Naive thymus-derived CD4-positive, alpha-beta T cell (primary cell): ENCODE results near the gene GBGT1. TPM values are rescaled to one million over a fixed set of nuclear protein-coding genes. Genes with fewer than 3 reads are reported as not detected.
A peak's percentile ranks its signal among the peaks of the same experiment; 100 is the strongest.

Source experiments
- ATAC-seq: fragments of 150-1000 bp; cut with Tn5 transposase; 2 replicates; pipeline ENCODE4 v1.10.0; 2021; ENCODE audit warnings: mild to moderate bottlenecking, moderate library complexity
- CTCF ChIA-PET: fragments of 350-600 bp; sonication (Branson Sonifier 250); formaldehyde crosslinking; loops from one replicate; lab custom pipeline; 2021; ENCODE audit warnings: antibody characterized with exemption; lab: Charles Lee
- POLR2A ChIA-PET: fragments of 350-600 bp; sonication (Branson Sonifier 250); formaldehyde crosslinking; loops from one replicate; lab custom pipeline; 2021; ENCODE audit warnings: antibody characterized with exemption, inconsistent platforms; lab: Charles Lee
- DNase-seq, 9 donors: peaks; one replicate each; pipeline versions ENCODE4 v3.0.0 to v3.0.0-alpha.2; 2020 to 2022; ENCODE audit warnings: mixed read lengths in 1 of 9
- H3K27ac ChIP-seq: one replicate; pipeline ENCODE4 v1.7.0; 2013; ENCODE audit warnings: mild to moderate bottlenecking, low read depth, low read length, moderate library complexity
- H3K27me3 ChIP-seq, 2 donors: one replicate each; pipeline ENCODE4 v1.7.0; 2013; ENCODE audit warnings: low read length in 2 of 2, mild to moderate bottlenecking in 2 of 2, moderate library complexity in 2 of 2; ENCODE audit not compliant: control insufficient read depth in 2 of 2, insufficient read depth in 2 of 2
- H3K36me3 ChIP-seq, 3 experiments: 1 replicate in 2 of 3; 2 replicates in 1 of 3; pipeline ENCODE4 v1.7.0; 2013; ENCODE audit warnings: low read length in 3 of 3, mild to moderate bottlenecking in 3 of 3, moderate library complexity in 1 of 3; ENCODE audit not compliant: insufficient read depth in 3 of 3, control insufficient read depth in 2 of 3
- H3K4me1 ChIP-seq, 2 donors: one replicate each; pipeline ENCODE4 v1.7.0; 2013; ENCODE audit warnings: low read length in 2 of 2, mild to moderate bottlenecking in 2 of 2, moderate library complexity in 1 of 2; ENCODE audit not compliant: control insufficient read depth in 2 of 2, insufficient read depth in 2 of 2
- H3K4me3 ChIP-seq: 2 replicates; pipeline ENCODE4 v1.7.0; 2013; ENCODE audit warnings: mild to moderate bottlenecking, low read length
- H3K9me3 ChIP-seq, 3 experiments: 1 replicate in 2 of 3; 2 replicates in 1 of 3; pipeline ENCODE4 v1.7.0; 2013; ENCODE audit warnings: low read length in 3 of 3; ENCODE audit not compliant: control insufficient read depth in 2 of 3
- H3K27ac Mint-ChIP-seq, 9 donors: one replicate each; pipeline ENCODE4 v1.8.0; 2020 to 2022; ENCODE audit warnings: mixed read lengths in 9 of 9, mild to moderate bottlenecking in 8 of 9, moderate library complexity in 5 of 9, inconsistent platforms in 2 of 9
- H3K27me3 Mint-ChIP-seq, 5 donors: one replicate each; pipeline ENCODE4 v1.8.0; 2021 to 2022; ENCODE audit warnings: mixed read lengths in 5 of 5, mild to moderate bottlenecking in 1 of 5
- H3K36me3 Mint-ChIP-seq, 5 donors: one replicate each; pipeline ENCODE4 v1.8.0; 2020 to 2022; ENCODE audit warnings: mixed read lengths in 5 of 5, mild to moderate bottlenecking in 3 of 5, inconsistent platforms in 1 of 5
- H3K4me1 Mint-ChIP-seq, 7 donors: one replicate each; pipeline ENCODE4 v1.8.0; 2020 to 2022; ENCODE audit warnings: mixed read lengths in 7 of 7, mild to moderate bottlenecking in 3 of 7, inconsistent platforms in 1 of 7
- H3K4me3 Mint-ChIP-seq, 10 donors: one replicate each; pipeline ENCODE4 v1.8.0; 2020 to 2022; ENCODE audit warnings: mild to moderate bottlenecking in 10 of 10, mixed read lengths in 10 of 10, moderate library complexity in 6 of 10, inconsistent platforms in 2 of 10
- H3K9me3 Mint-ChIP-seq, 11 donors: one replicate each; pipeline ENCODE4 v1.8.0; 2020 to 2022; ENCODE audit warnings: mixed read lengths in 11 of 11, mild to moderate bottlenecking in 4 of 11, inconsistent platforms in 1 of 11, moderate library complexity in 1 of 11
- intact Hi-C, 2 donors: fragments of 100-400 bp; cut with micrococcal nuclease; formaldehyde crosslinking; loops; one replicate each; pipeline ENCODE4 v1.15.1; 2023
- polyA plus RNA-seq, 2 donors: library from polyadenylated mRNA; unstranded; fragments of 300-500 nt; fragmentation: Illumina TruSeq; gene quantifications; one replicate each; pipeline ENCODE4 v1.2.3, GENCODE V29; 2021
- total RNA-seq, 6 experiments: library from RNA in 5 of 6; stranded (reverse) in 5 of 6; gene quantifications; 1 replicate in 5 of 6; 2 replicates in 1 of 6; pipeline ENCODE4 v1.2.3 and lab custom pipeline; 2021 to 2026

The GBGT1 gene
- total and polyA plus RNA-seq, 7 experiments from 2014 or later, result 0.14 to 14.8 (median 4.8) TPM; not detected in 1

DNA sequence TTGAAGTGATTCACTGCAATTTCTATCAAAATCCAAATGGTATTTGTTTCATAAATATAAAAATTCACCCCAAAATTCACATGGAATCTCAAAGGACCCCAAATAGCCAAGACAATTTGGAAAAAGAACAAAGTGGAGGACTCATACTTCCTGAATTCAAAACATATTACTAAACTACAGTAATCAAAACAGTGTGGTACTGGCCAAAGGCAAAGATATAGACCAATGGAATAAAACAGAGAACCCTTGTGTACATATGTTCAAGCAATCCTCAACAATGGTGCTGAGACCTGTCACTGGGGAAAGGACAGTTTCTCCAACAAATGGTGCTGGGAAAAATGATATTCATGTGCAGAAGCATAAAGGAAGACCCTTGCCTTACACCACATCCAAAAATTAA is 31.3 kb upstream of the GBGT1 start:
- Mint-ChIP-seq H3K27ac (no peak overlapping the region), H3K4me3 (no peak overlapping the region), H3K4me1 (peaks cover 0 to 9% (median 6%) of the 10 kb centered on the region in 7 donors), H3K9me3 (peaks cover 0 to 2% (median 0%) of the 10 kb centered on the region in 11 donors), H3K27me3 (peaks cover 10 to 22% (median 21%) of the 10 kb centered on the region in 5 donors), H3K36me3 (no peaks in the 10 kb centered on the region)
- ChIA-PET CTCF (no interaction called here), POLR2A (no interaction called here)
- no peaks in the 10 kb centered on the region for H3K9me3 ChIP-seq
- no peak overlapping the region for H3K27ac ChIP-seq
- no peaks in the 10 kb centered on the region for H3K4me1 ChIP-seq
- DNase-seq (no peak), ATAC-seq (no peak)
- no peaks in the 10 kb centered on the region for H3K27me3 ChIP-seq
- intact Hi-C loops, result no loop called here
- no peak overlapping the region for H3K4me3 ChIP-seq
- H3K36me3 ChIP-seq, result no peaks in the 10 kb centered on the region

DNA sequence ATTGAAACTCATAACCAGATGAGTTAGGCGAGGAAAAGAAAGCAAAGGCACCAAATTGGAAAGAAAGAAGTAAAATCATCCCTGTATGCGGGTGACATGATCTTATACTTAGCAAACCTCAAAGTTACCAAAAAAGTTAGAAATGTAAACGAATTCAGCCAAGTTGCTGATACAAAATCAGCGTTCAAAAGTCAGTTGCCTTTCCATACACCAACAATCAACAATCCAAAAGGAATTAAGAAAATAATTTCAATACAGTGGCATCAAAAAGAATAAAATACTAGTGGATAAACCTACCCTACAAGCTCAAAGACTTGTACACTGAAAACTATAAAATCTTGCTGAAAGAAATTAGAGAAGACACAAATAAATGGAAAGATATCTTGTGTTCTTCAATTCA is 30.9 kb upstream of the GBGT1 start:
- Histone ChIP-seq H3K4me3 (no peak overlapping the region), H3K27ac (no peak overlapping the region), H3K4me1 (no peaks in the 10 kb centered on the region), H3K36me3 (no peaks in the 10 kb centered on the region), H3K27me3 (no peaks in the 10 kb centered on the region), H3K9me3 (no peaks in the 10 kb centered on the region)
- DNase-seq (no peak), ATAC-seq (no peak)
- H3K27ac Mint-ChIP-seq, result no peak overlapping the region
- H3K36me3 Mint-ChIP-seq, result no peaks in the 10 kb centered on the region
- no peak overlapping the region for H3K4me3 Mint-ChIP-seq
- intact Hi-C loops, result no loop called here
- H3K9me3 Mint-ChIP-seq, result peaks cover 0 to 2% (median 0%) of the 10 kb centered on the region in 11 donors
- H3K27me3 Mint-ChIP-seq, result peaks cover 9 to 22% (median 20%) of the 10 kb centered on the region in 5 donors
- POLR2A ChIA-PET, result no interaction called here
- peaks cover 0 to 5% (median 4%) of the 10 kb centered on the region in 7 donors for H3K4me1 Mint-ChIP-seq
- CTCF ChIA-PET, result no interaction called here

DNA sequence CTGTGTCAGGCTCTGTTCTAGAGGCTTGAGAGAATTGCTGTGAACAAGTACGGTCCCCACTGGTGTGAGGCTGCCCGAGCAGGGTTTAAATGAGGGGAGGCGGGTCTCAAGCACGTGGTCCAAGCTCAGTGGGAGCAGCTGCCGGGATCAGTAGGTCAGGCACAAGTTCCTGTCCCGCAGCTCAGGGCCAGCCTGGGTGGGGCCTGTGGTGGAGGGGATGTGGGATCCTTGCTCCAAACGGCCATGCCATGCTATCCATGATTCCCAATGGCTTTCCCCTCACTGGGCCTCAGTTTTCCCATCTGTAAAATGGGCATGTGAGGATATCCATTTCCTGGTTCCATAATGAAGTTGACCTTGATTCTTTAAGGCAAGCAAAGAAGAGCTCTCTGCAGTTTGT is 28.3 kb upstream of the GBGT1 start:
- H3K36me3 Mint-ChIP-seq, result no peaks in the 10 kb centered on the region
- ChIA-PET CTCF (interaction anchor here (0.6 kb wide), 1 partner anchor 448 kb away, joined by 3 read pairs; no protein-coding TSS in a partner anchor), POLR2A (no interaction called here)
- H3K4me3 Mint-ChIP-seq, result no peak overlapping the region
- ATAC-seq (no peak), DNase-seq (no peak)
- peaks cover 9 to 32% (median 21%) of the 10 kb centered on the region in 5 donors for H3K27me3 Mint-ChIP-seq
- Histone ChIP-seq H3K4me1 (no peaks in the 10 kb centered on the region), H3K36me3 (no peaks in the 10 kb centered on the region), H3K4me3 (no peak overlapping the region), H3K27me3 (no peaks in the 10 kb centered on the region), H3K27ac (no peak overlapping the region), H3K9me3 (no peaks in the 10 kb centered on the region)
- H3K4me1 Mint-ChIP-seq, result no peaks in the 10 kb centered on the region
- H3K27ac Mint-ChIP-seq, result no peak overlapping the region
- peaks cover 0 to 2% (median 0%) of the 10 kb centered on the region in 11 donors for H3K9me3 Mint-ChIP-seq
- intact Hi-C loops, result no loop called here

DNA sequence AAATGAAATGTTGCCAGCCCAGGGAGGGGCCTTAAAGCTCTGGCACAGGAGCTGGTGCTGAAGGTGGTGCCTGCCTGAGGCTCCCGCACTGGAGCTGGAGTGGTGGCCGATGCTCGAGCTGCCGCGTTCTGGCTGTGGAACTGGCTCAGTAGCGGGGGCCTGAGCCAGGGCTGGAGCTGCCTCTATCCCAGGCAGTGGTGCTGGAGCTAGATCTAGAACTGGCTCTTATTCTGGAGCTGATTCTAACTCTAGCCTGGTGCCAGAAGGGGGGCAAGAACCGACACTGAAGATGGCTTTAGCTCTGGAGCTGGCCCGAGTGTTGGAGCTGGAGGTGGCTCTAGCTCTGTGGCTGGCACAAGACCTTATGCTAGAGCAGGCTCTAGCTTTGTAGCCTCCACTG is 26.1 kb upstream of the GBGT1 start:
- Mint-ChIP-seq H3K4me3 (no peak overlapping the region), H3K27me3 (peaks cover 6 to 40% (median 18%) of the 10 kb centered on the region in 5 donors), H3K9me3 (peaks cover 0 to 2% (median 0%) of the 10 kb centered on the region in 11 donors), H3K36me3 (no peaks in the 10 kb centered on the region), H3K4me1 (peaks cover 8 to 11% (median 9%) of the 10 kb centered on the region in 7 donors), H3K27ac (no peak overlapping the region)
- no peaks in the 10 kb centered on the region for H3K27me3 ChIP-seq
- H3K9me3 ChIP-seq, result no peaks in the 10 kb centered on the region
- no peak overlapping the region for H3K27ac ChIP-seq
- intact Hi-C loops, result loop anchor here (5.0 to 10.0 kb wide), 5 partner anchors 82 to 535 kb away; partner anchors contain the start of genes STKLD1 (in 1 of the 2), SURF1 (in 1 of the 2), SURF2 (in 1 of the 2) and SURF4 (in 1 of the 2)
- ChIA-PET CTCF (interaction anchor here (0.6 kb wide), 1 partner anchor 166 kb away, joined by 3 read pairs; the partner anchor contains the start of gene SURF1), POLR2A (interaction anchor here (0.6 kb wide), 1 partner anchor 141 kb away, joined by 3 read pairs; no protein-coding TSS in a partner anchor)
- no peak overlapping the region for H3K4me3 ChIP-seq
- H3K4me1 ChIP-seq, result peaks cover 0 to 5% of the 10 kb centered on the region in 2 donors
- no peaks in the 10 kb centered on the region for H3K36me3 ChIP-seq
- DNase-seq (no peak), ATAC-seq (no peak)

DNA sequence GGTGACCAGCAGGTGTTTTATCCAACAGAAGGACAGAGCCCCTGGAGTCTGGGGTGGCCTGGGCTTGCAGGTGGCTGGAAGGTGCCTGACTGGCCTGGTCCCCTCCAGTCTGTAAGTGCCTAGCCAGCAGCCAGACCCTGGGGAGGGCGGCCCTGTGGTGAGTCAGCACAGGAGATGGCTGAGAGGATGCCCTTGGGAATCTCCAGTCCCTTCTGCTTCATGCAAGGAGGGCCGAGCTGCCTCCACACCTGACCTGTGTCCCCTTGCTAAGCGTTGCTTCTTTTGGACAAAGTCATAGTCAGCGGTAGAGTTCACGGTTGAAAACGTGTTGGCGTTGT is 25.1 kb upstream of the GBGT1 start:
- Mint-ChIP-seq H3K36me3 (no peaks in the 10 kb centered on the region), H3K9me3 (peaks cover 0 to 2% (median 0%) of the 10 kb centered on the region in 11 donors), H3K4me3 (no peak overlapping the region), H3K4me1 (peaks cover 8 to 13% (median 12%) of the 10 kb centered on the region in 7 donors), H3K27me3 (peaks cover 7 to 40% (median 11%) of the 10 kb centered on the region in 5 donors), H3K27ac (peak overlapping the region in 1 of 9 donors; percentile 71)
- Histone ChIP-seq H3K4me3 (no peak overlapping the region), H3K36me3 (no peaks in the 10 kb centered on the region), H3K4me1 (peaks cover 0 to 5% of the 10 kb centered on the region in 2 donors), H3K27me3 (no peaks in the 10 kb centered on the region), H3K27ac (no peak overlapping the region), H3K9me3 (no peaks in the 10 kb centered on the region)
- ChIA-PET CTCF (interaction anchor here (0.6 to 3.7 kb wide), 3 partner anchors 12 to 297 kb away, joined by 3 to 33 read pairs (median 21); no protein-coding TSS in a partner anchor), POLR2A (no interaction called here)
- no peak for ATAC-seq
- no peak for DNase-seq
- intact Hi-C loops, result loop anchor here (5.0 to 10.0 kb wide), 5 partner anchors 83 to 536 kb away; partner anchors contain the start of genes STKLD1 (in 1 of the 2), SURF1 (in 1 of the 2), SURF2 (in 1 of the 2) and SURF4 (in 1 of the 2)

DNA sequence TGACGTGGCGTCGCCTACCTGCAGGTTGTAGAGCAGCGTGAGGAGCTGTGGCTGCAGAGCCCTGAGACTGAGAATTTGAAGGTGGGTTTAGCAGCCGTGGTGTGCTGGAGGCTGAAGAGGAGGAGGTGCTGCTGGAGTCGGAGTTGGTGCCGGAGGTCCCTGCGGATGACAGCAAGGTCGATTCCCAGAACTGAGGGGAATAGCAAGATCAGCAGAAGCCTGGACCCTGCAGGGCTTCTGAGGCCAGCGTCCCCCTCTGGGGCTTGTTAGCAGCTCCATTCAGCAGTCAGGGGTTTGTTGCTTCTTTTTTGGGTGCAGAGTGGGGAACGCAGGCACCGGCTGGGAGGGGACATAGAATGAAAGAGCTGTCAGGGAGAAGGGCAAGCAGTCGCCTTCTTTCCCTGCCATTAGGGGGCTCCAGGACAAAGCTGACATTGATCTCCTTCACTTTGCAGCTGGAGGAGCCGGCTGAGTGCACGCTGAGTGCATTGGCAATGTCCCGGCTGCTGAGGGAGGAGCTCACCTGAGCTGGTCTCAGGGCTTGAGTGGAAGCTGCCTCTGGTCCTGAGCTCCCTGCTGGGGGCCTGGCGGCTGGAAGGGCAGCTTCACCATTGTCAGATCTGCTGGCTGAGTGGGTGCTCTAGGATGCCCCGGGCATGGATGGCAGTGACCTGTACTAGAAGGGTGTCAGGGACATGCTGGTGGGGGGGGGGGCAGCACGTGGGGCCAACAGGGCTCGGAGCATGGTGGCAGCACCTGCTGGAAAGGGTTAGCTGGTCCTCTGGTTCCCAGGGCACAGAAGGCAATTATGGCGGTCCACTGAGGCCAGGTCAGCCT is 24.5 kb upstream of the GBGT1 start:
- Histone ChIP-seq H3K27me3 (no peaks in the 10 kb centered on the region), H3K4me3 (no peak overlapping the region), H3K27ac (no peak overlapping the region), H3K36me3 (no peaks in the 10 kb centered on the region), H3K9me3 (no peaks in the 10 kb centered on the region), H3K4me1 (peaks cover 0 to 5% of the 10 kb centered on the region in 2 donors)
- Mint-ChIP-seq H3K9me3 (peaks cover 0 to 2% (median 0%) of the 10 kb centered on the region in 11 donors), H3K27ac (no peak overlapping the region), H3K36me3 (no peaks in the 10 kb centered on the region), H3K4me3 (no peak overlapping the region), H3K27me3 (peaks cover 5 to 38% (median 12%) of the 10 kb centered on the region in 5 donors), H3K4me1 (peaks cover 8 to 16% (median 12%) of the 10 kb centered on the region in 7 donors)
- ATAC-seq, result no peak
- POLR2A ChIA-PET, result no interaction called here
- intact Hi-C loops, result loop anchor here (5.0 to 10.0 kb wide), 5 partner anchors 84 to 537 kb away; partner anchors contain the start of genes STKLD1 (in 1 of the 2), SURF1 (in 1 of the 2), SURF2 (in 1 of the 2) and SURF4 (in 1 of the 2)
- CTCF ChIA-PET, result interaction anchor here (0.6 to 3.7 kb wide), 6 partner anchors 12 to 297 kb away, joined by 3 to 33 read pairs (median 14); partner anchors contain the start of gene SLC2A6
- DNase-seq, result no peak
